C4-2B (cell line): ENCODE results near the gene SLFN12L.

Experiments
- ZFX ChIP-seq: fragments of 450-650 bp; IDR thresholded peaks from 2 replicates; pipeline ENCODE4 v1.6.1; 2017
- TF ChIP-seq, protein P1 (sequence below): fragments of 450-650 bp; conservative IDR thresholded peaks from 2 replicates; pipeline ENCODE4 v1.5.1; 2017; ENCODE audit warnings: mild to moderate bottlenecking

GRCh38 chr17:35546487-35546886, 9.0 kb upstream of the SLFN12L start:
- TF ChIP-seq, protein P1, sequence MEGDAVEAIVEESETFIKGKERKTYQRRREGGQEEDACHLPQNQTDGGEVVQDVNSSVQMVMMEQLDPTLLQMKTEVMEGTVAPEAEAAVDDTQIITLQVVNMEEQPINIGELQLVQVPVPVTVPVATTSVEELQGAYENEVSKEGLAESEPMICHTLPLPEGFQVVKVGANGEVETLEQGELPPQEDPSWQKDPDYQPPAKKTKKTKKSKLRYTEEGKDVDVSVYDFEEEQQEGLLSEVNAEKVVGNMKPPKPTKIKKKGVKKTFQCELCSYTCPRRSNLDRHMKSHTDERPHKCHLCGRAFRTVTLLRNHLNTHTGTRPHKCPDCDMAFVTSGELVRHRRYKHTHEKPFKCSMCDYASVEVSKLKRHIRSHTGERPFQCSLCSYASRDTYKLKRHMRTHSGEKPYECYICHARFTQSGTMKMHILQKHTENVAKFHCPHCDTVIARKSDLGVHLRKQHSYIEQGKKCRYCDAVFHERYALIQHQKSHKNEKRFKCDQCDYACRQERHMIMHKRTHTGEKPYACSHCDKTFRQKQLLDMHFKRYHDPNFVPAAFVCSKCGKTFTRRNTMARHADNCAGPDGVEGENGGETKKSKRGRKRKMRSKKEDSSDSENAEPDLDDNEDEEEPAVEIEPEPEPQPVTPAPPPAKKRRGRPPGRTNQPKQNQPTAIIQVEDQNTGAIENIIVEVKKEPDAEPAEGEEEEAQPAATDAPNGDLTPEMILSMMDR = no peak
- no peak for TF ChIP-seq ZFX
